Medulla oblongata (tissue), 1 donor: Measurements from ENCODE around the gene CCDC187.
"Not testable (repeated sequence)": the region's sequence is repeated elsewhere in the genome, so short reads cannot be mapped to it uniquely, and the experiment has no call there.

Source experiments
- DNase-seq: peaks from one replicate; pipeline ENCODE4 v3.0.0-alpha.2; 2015; ENCODE audit errors: extremely low spot score

Gene CCDC187

GRCh38 chr9:136303825-136304416, at the start of gene CCDC187:
CCDC187 (minus strand) TSS chr9:136304094; CDS start chr9:136303830, 264 bp downstream.
- no peak for DNase-seq

DNA sequence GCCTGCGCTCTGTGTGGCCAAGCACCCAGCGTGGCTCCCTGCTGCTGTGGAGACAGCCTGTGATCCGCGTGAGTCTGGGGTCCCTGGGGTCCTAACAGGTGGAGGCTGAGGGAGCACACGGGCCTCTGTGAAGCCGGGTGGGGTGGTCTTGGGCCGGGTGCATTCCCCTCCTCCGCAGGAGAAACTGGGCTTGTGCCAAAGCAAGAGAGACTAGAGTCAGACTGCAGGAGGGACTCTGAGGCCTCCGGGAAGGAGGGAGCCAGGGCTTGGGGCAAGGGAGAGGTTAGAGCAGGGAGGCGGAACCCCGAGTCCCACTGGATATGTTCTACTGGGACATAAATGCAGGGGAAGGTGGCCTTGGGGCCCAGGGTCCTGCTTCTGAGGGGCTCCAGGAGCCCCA, 49.2 kb upstream of the CCDC187 start:
- no peak for DNase-seq

GRCh38 chr9:136352682-136353081, 48.8 kb upstream of the CCDC187 start:
- DNase-seq: no peak

DNA sequence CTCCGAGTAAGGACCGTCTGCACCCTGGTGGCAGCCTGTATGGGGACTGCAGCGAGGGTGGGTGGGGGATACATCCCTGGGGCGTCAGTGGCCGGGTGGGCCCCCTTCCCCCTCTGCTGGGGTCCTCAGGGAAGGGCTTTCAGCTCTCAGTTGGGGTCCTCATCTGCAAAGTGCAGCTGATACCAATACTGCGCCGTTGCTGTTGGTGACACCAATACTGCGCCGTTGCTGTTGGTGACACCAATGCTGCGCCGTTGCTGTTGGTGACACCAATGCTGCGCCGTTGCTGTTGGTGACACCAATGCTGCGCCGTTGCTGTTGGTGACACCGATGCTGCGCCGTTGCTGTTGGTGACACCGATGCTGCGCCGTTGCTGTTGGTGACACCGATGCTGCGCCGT, 48.0 kb upstream of the CCDC187 start:
- DNase-seq: not testable (repeated sequence)

DNA sequence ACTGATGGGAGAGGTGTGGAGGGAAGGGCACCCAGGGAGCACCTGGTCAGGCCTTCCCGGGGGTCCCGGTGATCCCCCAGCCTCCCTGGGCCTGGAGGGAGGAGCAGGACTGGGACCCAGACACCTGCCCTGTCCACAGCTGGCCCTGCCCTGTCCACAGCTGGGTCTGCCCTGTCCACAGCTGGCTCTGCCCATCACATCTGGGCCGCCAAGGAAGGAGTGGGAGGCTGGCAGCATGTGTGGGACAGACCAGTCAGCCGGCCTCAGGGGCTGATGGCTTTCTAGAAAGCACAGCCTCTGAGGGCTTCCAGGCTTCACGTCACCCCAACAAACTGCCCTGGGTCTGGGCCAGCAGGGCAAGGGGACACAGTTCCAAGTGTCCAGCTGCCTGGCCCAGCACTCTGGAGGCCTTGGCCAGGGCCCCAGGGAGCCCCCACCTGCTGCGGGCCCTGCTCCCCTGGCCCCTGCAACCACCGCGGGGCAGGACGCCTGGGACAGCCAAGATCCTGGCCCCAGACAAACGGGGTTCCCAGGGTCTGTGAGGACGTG, 47.4 kb upstream of the CCDC187 start:
- no peak for DNase-seq

DNA sequence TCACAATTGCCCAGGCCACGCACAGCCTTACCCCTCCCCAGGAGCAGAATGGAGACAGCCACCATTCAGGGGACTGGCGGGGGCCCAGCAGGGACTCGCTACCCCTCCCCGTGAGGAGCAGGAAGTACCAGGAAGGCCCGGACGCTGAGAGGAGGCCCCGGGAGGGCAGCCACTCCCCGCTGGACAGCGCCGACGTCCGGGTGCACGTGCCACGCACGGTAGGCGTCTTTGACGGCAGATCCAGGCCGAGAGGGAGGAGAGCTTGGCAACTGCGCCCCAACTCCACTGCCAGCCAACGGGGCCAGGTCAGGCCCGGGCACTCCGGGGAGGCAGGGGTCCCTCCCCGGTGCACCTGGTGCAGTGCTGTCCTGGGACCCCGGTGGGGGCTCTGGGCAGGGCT, 45.7 kb upstream of the CCDC187 start:
- no peak for DNase-seq

GRCh38 chr9:136348691-136349090, 44.8 kb upstream of the CCDC187 start:
- DNase-seq: no peak

DNA sequence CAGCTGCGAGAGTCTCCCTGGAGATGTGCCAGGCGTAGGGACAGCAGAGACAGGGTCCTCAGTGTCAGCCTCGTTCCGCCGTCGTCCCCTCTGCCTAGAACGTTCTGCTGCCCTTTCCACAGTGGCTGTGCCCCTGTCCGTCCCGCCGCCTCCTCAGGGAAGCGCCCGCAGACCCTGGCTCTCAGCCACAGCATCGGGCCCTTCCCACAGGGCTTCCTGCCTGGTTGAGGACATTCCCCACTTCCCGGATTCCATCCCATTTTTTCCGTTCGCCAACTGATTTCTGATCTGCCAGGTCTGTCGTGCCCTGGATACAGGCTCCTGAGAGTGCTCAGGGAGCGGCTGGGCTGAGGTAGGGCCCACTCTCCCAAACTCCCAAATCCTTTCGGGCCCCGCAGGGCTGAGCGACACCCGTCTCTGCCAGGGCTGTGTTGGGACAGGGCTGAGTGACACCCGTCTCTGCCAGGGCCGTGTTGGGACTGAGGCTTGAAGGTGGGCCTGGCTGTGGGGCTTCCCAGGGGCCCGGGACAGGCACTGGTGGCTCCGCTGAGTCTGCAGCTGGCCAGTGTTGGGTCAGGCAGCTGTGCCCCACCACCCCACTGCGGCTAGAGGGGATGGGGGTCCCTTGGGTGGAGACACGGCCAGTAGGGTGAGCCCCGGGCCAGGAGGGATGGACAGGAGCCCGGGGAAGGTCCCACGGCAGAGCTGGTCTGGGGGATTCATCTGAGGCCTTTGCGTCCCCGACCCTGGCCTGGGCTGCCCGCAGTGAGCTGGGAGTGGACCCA, 43.8 kb upstream of the CCDC187 start:
- DNase-seq: no peak

GRCh38 chr9:136346927-136347465, 43.1 kb upstream of the CCDC187 start:
- DNase-seq: no peak

GRCh38 chr9:136346157-136346481, 42.2 kb upstream of the CCDC187 start:
- DNase-seq: no peak

DNA sequence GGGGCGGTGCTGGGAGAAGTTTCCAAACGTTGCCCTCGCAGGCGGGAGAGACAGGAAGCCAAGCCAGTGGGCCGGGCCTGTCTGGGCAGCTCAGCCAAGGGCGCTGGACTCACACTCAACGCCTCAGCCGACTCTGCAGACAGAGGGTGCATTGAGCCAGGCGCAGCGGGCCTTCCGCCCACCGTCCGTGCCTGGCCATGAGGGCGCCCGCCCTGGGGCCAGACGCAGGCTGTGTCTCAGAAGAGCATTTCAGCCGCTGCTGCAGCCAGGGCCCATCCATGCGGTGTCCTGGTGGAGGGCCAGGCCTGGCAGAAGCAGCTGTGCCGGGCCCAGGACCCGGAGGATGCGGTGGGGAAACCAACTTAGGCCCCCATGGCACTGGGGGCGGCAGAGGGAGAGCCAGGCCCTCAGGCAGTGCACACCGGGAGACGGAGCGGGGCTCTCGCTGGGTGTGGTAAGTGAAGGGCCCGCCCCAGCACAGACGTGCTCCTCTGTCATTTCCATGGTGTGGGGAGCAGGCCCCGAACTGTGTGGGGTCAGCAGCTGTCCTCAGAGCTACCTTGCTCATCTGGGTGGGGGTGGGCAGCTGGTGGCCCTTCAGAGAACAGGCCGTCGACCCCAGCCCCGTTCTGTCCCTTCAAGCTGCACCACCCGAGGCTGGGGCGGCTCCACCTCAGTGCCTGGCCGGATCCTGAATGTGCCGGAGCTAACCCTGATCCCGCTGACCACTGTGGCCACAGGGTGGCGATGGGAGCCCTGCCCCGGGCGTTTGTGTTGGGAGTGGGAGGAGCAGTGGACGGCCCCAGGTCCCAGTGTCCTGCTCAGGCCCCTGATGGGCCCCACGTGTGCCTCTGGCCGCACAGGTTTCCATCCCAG, 41.6 kb upstream of the CCDC187 start:
- DNase-seq: peak; percentile 92

DNA sequence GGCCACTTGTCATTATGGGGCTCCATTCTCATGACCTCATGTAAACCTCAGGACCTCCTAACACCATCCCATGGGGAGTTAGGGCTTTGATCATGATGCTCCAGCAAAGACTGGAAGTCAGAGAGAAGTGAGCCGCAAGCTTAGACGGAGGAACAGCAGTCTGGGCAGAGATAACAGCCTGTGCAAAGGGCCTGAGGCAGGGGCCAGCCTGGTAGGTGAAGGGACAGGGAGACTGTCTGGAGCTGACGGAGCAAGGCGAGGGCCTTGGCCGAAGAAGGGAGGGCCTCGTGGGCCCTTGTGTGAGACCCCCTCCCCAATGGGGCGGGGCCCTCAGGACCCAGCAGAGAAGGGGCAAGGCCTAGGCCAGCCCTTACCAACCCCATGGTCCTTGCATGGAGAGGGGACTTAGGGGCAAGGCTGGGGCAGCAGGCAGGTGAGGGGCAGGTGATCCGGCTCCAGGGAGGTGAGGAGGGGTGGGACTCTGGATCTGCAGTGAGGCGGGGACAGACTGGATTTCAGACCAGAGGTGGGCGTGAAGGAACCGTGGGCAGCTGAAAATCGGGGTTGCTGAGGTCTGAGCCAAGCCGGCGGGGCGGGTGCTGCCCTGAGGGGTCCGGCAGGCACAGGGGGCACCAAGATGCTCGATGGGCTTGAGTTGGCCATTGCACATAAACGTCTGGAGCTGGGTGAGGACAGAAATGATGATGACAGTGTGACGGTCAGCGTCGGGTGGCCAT, 40.8 kb upstream of the CCDC187 start:
- no peak for DNase-seq

GRCh38 chr9:136343884-136344269, 40.0 kb upstream of the CCDC187 start:
- DNase-seq: no peak

GRCh38 chr9:136343121-136343883, 39.4 kb upstream of the CCDC187 start:
- no peak for DNase-seq

DNA sequence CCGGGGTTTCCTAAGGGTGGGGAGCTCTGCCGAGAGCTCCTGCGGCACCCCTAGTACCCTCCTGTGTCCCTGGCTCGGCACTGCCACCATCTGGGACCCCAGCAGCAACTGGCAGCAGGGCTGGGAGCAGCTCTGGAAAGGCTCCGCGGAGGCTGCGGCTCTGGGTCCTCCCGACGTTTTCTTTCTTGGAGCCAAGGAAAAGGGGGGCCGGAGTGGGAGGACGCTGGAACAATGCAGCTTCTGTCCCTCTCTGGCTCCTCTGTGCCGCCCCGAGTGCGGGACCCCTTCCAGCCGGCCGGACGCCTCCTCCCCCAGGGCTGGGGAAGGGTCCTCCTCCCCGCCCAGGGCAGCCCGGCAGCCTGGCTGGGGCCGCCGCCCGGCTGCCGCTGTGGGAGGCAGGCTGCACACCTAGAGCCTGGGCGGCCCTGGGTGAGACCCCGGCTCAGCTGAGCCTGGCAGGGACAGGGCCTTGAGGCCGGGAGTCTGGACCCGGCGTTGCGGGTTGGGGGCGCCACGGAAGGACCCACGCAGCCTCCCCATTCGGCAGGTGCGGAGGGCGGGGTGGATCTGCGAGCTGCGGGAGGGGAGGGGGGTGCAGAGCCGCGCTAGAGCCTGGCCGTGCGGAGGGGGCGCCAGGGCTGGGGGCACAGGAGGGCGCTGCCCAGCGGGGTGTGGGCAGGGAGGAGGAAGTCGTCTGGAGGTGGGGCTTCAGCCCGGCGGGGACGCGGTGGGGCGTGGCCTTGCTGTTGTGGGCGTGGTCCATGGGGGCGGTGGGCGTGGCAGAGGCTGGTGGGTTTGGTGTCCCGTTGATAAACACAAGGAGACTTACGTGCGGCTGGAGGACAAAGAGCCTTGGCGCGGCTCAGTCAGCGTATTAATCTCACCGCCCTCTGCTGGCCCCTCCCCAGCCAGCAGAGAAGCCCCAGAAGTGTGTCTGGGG, 38.6 kb upstream of the CCDC187 start:
- peak; percentile 86 for DNase-seq

GRCh38 chr9:136341769-136342168, 37.9 kb upstream of the CCDC187 start:
- DNase-seq: no peak

GRCh38 chr9:136341042-136341655, 37.3 kb upstream of the CCDC187 start:
- DNase-seq: peak; percentile 38

GRCh38 chr9:136340356-136341041, 36.6 kb upstream of the CCDC187 start:
- no peak for DNase-seq

DNA sequence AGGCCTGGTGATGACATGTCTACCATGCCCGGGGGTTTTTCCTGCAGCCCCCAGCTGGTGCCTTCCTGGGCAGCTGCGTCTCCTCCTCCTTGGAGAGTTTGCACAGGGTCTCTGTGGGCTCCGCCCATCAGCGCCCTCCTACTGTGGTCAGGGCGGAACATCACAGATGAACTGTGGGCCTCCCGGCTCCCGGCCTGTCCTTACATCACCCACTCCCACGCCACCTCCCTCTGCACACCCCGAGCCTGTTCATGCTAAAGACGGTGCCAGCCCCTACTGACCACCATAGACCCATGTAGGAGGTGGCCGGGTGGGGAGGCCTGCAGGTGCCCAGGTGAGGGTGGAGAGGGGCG, 36.0 kb upstream of the CCDC187 start:
- DNase-seq: no peak
